ENCODE data around the gene MYH11. TPM values are rescaled to one million over a fixed set of nuclear protein-coding genes. Genes with fewer than 3 reads are reported as not detected.

Gene MYH11
- total and polyA plus RNA-seq, 2 experiments from 2014 or later, result 1.6 to 5.9 TPM

- Histone ChIP-seq H3K27ac (ENCODE audit: low read depth) (no peak overlapping the region), H3K4me2 (no peak overlapping the region), H3K27me3 (ENCODE audit: insufficient read depth) (no peaks in the 10 kb centered on the region), H4K20me1 (replicated peaks; ENCODE audit: insufficient read depth) (no peaks in the 10 kb centered on the region), H3K9me2 (ENCODE audit: insufficient read depth) (no peaks in the 10 kb centered on the region), H3F3A (replicated peaks; ENCODE audit: low read depth) (no peaks in the 10 kb centered on the region), H2AFZ (no peak overlapping the region), H3K4me1 (ENCODE audit: insufficient read depth) (no peaks in the 10 kb centered on the region), H3K79me2 (replicated peaks; ENCODE audit: insufficient read depth) (no peaks in the 10 kb centered on the region), H3K36me3 (ENCODE audit: insufficient read depth) (no peaks in the 10 kb centered on the region), H3K4me3 (no peak overlapping the region)
- peaks cover 5% of the 10 kb centered on the region for H3K4me1 Mint-ChIP-seq
- H3K27ac Mint-ChIP-seq, result no peak overlapping the region
- H3K27me3 Mint-ChIP-seq (ENCODE audit: insufficient read depth, low read depth, poor library complexity), result peaks cover 3% of the 10 kb centered on the region
- TF ChIP-seq JUNB (IDR thresholded peaks at IDR 0.05; ENCODE audit: unreplicated experiment), result no peak
- no peak for TF ChIP-seq STAT1 (IDR thresholded peaks at IDR 0.05; ENCODE audit: unreplicated experiment)
- TF ChIP-seq ZNF331 (CRISPR knock-in tag; IDR thresholded peaks at IDR 0.05; ENCODE audit: low read depth), result no peak
- TF ChIP-seq ZNF462 (CRISPR knock-in tag; IDR thresholded peaks at IDR 0.05), result no peak
- no peak for TF ChIP-seq ETS1 (IDR thresholded peaks at IDR 0.05)
- no peak for TF ChIP-seq CREB1 (CRISPR knock-in tag; IDR thresholded peaks at IDR 0.05; ENCODE audit: low read depth)
- TF ChIP-seq NANOG (IDR thresholded peaks at IDR 0.05; ENCODE audit: borderline replicate concordance), result no peak
- TF ChIP-seq POLR2AphosphoS5 (IDR thresholded peaks at IDR 0.05; ENCODE audit: low read depth), result no peak
- no peak for TF ChIP-seq EZH2 (IDR thresholded peaks at IDR 0.05; ENCODE audit: low read depth, unreplicated experiment)
- TF ChIP-seq EZH2phosphoT487 (IDR thresholded peaks at IDR 0.05; ENCODE audit: unreplicated experiment), result no peak
- no peak for TF ChIP-seq ZNF114 (CRISPR knock-in tag; IDR thresholded peaks at IDR 0.05)
- no peaks in the 10 kb centered on the region; the same call in 2 of the 3 replicates for H3K9me3 Mint-ChIP-seq
- ATAC-seq (no peak), DNase-seq (ENCODE audit: low spot score) (no peak)
- H3K36me3 Mint-ChIP-seq (ENCODE audit: low read depth), result no peaks in the 10 kb centered on the region
- no peak overlapping the region for H3K4me3 Mint-ChIP-seq
Measured at GRCh38 chr16:15735610-15736009, 121.2 kb downstream of the MYH11 start.
